ENCODE measurements around the gene IGFL1.
"Not testable (repeated sequence)": the region's sequence is repeated elsewhere in the genome, so short reads cannot be mapped to it uniquely, and the experiment has no call there.

Gene IGFL1

DNA sequence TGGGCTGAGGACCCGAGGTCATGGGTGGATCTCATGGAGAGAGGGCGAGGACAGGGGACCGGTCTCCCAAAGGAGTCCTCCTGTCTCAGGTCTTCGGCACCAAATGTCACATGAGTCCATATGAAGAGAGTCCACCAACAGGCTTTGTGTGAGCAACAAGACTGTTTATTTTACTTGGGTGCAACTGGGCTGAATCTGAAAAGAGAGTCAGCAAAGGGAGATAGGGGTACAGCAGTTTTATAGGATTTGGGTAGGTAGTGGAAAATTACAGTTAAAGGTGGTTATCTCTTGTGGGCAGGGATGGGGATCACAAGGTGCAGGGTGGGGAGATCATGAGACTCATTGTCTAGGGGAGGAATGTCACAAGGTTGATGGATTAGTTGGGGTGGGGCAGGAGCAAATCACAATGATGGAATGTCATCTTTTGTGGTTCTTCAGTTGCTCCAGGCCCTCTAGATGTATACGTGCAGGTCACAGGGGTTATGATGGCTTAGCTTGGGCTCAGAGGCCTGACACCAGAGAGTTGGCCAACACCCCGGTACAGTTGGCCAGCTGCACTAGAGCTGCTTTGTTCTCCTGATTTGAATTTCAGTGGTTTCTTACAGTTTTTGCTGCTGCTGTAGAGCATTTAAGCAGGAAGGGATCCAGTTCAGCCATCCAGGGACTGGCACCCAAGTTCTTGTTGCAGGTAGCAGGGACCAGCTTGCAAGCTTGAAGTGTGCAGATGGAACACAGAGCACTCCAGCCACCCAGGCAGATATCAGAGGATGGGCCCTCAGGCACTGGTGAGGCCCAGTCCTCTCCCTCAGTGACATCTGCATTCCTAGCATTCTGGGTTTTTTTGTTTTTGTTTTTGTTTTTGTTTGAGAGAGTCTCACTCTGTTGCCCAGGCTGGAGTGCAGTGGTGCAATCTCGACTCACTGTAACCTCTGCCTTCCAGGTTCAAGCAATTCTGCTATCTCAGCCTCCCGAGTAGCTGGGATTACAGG, 26.4 kb upstream of the IGFL1 start:
- DNase-seq: no peak

DNA sequence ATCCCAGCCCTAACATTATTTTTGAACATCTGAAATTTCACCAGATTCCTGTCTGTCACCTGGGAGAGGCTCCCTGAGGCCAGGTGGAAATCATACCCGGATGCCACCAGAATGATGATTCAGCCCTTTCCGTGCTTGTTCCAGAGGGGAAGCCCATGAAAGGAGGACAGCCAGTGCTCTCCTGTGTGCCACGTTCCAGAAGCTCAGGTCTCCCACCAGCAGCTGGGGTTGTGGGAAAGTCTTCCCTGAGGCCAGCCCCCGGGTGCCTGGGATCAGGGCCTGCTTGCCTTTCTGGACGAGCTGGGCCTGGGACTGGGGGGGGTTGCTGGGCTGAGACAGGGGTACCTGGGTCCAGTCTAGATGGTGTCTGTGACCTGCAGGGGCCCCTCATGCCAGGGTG, 25.5 kb upstream of the IGFL1 start:
- no peak for DNase-seq

DNA sequence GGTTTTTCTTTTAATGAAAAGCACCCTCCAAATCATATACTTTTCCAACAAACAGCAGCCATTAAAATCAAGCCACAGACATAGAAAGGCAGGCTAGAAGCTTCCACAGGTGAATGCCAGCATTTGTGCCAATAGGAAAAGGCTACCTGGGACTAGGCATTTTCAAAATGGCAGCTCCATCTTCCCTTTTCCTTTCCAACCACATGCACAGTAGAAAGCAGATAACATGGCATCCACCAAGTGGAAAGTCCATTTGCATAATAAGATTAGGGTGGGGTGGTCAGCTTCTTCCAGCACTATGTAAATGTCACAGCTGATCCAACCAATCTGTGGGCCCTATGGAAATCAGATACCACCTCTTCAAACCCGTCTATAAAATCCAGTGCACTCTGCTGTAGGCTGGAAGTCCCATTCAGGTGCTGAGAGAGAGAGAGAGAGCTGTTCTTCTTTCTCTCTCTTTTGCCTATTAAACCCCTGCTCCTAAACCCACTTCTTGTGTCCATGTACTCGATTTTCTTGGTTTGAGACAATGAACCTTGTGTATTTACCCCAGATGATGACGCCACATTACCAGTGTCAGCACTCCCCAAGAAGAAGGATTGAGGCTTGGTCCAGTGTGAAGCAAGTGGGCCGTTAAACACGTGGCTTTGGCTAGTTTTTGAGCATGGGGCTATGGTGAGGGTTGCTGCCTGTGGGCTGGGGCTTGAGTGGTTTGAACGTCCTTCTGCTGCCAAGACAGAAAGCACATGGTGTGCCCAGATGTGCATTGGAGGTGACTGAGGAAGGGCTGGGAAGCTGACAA, 24.2 kb upstream of the IGFL1 start:
- peak in 1 of 2 experiments; percentile 1 for DNase-seq

DNA sequence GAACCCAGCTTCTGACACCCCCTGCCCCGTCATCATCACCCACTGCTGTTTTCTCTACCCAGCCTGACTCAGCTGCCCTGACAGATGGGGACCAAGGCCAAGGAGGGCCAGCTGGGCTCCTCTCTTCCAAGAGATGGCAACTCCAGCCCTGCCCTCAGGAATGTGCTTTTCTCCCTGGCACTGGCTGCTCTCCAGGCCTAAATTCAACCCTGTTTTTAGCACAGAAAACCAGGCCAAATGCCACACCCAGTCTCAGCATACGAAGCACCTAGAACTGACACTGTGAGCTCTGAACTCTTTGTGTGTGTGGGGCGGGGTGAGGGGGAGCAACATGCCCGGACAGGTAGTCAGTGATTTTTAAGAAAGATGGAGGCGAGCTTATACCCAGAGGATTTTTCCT, 23.4 kb upstream of the IGFL1 start:
- DNase-seq: no peak

DNA sequence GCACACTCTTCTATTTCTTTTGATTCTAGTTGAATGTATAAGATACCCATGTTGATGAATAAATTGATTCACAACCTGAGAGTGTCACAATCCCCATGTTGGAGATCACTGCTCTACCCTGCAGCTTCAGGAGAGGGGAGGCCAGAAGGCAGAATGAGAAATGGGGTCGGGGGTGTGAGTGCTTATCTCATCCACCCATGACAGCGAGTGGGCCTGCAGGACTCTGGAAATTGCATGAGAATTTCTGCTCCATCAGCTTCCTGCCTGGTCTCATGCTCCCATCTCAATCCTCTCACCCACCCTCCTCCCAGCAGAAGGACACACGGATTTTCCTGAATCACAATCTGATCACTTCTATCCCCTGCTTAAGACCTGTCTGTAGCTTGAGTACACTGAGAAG, 22.9 kb upstream of the IGFL1 start:
- DNase-seq: no peak

DNA sequence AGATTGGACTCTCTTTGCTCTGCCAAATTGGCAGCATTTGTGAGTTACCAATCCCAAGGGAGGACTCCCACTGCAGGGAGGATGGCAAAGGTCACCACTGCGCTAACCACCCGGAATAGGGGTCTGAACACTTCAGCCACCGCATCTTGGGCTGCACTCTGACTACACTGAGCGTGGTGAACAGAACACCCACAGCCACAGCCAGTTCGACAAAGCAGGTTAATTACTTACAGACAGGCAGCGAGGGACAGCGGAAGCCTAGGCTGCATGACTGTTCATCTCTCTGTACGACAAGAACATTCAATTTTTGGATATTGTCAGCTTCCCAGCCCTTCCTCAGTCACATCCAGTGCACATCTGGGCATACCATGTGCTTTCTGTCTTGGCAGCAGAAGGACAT, 21.7 kb upstream of the IGFL1 start:
- not testable (repeated sequence) for DNase-seq

DNA sequence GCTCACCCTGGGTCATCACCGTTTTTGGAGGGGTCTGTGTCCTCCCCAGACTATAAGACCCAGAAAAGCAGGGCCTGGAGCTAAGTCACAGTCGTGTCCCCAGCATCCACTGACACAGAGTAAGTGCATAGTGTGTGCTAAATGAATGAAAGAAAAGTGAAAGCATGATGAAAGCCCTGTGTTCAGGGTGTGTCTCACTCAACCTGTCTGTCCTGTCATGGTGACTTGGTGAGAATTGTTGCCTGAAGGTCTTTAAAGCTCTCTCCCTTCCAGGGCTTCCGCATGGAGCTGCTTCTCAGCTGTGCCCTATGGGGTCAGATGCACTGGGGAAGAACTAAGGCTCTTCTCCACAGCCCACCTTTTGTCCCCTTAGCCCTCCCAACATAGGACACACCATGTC, 20.5 kb upstream of the IGFL1 start:
- DNase-seq: no peak

DNA sequence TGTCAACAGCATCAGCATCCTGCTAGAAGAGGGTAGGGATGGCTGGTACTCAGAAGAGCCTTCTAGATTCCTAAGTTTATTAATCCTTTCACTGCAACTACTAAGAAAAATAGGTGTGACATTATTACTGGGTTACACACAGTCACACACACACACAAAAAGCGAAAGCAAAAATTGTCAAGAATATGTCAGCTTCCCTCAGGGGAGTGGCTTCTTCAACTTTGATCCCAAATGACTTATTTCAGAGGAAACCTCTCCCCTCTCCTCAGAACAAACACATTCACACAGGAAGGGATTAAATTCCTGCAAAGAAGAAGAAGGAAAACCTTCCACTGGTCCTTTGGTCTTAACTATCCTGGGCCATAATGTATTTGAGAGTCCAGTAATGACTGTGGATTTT, 20.1 kb upstream of the IGFL1 start:
- DNase-seq: no peak

DNA sequence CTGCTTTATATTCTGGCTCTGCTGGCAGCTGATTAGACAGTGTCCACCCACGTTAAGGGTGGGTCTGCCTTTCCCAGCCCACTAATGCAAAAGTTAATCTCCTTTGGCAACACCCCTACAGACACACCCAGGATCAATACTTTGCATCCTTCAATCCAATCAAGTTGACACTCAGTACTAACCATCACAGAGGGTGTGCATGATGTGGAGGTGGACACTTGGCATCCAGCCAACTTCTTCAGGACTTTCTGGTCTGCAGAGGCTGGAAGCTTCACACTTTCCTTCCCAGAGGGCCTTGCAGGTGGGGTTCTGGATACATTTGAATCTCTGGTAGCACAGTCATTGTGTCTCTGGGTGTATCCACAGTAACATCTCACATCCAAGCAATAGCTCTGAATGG, 18.9 kb upstream of the IGFL1 start:
- DNase-seq: no peak

DNA sequence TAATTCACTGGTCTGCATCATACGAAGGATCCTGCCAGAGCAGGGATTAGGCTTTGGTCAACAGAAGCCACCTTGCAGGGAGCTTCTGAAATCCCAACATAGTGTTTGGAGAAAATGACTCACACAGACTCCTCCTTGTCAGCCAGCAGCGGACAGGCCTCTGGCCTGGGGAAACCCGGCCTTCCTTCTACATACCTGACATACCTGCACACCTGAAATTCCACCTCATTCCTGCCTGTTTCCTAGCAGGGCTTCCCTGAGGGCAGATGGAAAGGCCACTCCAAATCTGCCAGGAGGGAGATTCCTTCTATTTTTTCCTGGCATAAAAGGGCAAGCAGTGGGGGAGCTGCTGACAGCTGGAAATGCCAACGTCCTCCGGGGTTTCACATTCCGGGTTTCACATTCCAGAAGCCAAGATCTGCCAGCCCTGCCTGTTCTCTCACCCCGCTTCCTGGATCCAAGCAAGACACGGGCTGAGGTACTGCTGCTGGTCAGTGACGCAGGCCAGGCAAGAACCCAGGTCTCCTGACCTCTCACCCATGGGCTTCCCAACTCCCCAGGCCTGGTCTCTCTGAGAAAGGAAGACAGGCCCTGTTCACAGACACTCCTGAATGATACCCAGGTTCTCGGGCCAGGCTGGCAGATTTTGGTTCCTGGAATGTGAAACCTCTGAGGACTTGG, 18.2 kb upstream of the IGFL1 start:
- DNase-seq: no peak

DNA sequence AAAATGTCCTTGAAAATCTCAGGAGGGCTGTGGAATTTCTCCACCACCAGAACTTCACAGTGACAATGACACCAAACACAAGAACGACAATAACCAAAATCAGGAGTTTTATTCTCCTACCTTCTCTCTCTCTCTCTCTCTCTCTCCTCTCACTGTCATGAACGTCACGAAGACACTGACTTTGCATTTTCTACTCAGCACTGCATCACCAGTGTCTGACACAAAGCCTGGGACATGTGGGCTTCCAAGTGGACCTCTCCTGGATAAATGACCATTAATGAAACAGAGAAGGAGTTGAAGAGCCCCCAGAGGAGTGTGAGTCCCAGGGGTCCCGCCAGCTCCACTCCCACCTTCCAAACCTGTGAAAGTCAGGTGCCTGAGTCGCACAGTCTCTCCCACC, 16.9 kb upstream of the IGFL1 start:
- DNase-seq: not testable (repeated sequence)

DNA sequence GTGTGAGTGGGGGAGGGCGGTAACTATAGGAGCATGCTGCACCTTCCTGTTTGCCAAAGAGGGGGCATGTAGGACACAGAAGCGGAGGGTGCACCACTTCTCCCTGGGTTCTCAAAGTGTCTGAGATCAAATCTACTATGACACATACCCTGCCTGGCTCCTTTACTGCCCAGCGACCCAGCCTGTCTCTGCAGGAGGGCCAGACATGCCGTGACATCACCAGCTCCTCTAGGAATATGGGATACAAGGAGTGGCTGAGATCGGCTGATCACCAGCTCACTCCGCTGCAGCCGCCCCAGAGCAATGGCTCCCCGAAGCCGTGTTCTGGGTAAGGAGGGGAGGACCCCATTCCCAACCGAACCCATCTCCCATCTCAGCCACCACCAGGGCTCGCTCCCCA, 16.4 kb upstream of the IGFL1 start:
- no peak for DNase-seq

DNA sequence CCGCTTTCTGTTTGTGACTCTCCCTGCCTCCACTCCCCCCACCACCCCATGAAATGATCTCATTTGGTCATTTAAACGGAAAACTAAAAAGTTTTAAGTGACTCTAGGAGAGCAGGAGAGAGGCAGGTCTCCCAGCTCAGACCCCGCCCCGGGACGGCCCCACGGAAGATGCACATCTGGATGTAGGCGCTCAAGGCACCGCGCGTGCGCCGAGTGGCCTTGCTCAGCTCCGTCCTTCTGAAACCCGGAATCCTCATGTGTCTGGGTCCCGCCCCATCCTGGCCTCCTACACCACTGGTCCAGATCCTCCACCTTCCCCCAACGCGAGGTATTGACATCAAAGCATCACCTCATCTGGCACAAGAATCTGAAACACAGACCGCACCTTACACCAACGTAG, 15.7 kb upstream of the IGFL1 start:
- no peak for DNase-seq

DNA sequence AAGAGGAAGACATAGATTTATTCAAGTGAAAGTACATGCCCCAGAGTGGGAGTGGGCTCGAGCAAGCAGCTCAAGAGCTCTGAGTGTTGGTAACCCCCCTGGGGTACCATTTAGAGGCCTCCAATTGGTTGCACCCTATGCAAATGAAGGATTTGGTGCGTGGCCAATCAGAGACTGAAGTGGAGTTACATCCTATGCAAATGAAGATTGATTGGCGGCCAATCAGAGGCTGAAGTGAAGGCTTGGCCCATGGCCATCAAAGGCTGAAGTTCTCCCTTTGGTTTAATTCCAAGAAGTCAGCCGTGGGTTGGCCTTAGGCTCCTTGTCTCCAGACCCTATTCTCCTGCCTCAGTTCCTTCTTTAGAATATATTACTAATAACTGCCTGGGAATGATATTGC, 12.9 kb upstream of the IGFL1 start:
- no peak for DNase-seq

DNA sequence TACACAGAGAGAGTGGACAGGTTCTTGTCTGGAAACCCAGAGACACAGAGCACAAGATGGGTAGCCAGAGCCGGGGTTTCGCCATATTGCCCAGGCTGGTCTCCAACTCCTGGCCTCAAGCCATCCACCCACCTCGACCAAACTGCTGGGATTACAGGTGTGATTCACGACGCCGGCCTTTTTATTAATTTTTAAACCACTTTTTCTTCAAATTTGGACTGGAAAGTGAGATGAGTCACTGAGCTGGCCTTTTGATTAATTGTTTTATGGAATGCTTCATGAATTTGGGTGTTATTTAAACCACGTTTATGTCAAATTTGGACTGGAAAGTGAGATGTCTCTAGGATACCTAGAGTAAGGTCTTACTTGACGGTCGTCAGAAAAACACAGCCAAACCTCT, 12.1 kb upstream of the IGFL1 start:
- no peak for DNase-seq

DNA sequence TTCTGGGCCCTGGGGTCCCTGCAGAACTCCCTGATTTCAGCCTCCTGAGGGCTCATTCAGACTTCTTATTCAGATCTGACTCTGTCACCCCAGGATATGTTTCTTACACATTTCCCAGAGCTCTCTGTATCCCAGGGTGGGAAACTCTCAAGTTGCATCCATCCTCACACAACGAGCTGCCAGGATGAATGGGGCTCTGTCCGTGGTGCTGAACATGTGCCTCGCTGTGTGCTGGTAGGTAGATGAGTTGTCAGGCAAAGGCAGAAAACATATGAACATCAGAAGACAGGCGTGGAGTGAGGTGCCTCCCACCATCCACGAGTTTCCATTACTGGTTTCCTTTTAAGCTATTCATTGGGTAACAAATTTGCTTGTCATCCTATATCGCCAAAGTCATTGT, 11.4 kb upstream of the IGFL1 start:
- no peak for DNase-seq

DNA sequence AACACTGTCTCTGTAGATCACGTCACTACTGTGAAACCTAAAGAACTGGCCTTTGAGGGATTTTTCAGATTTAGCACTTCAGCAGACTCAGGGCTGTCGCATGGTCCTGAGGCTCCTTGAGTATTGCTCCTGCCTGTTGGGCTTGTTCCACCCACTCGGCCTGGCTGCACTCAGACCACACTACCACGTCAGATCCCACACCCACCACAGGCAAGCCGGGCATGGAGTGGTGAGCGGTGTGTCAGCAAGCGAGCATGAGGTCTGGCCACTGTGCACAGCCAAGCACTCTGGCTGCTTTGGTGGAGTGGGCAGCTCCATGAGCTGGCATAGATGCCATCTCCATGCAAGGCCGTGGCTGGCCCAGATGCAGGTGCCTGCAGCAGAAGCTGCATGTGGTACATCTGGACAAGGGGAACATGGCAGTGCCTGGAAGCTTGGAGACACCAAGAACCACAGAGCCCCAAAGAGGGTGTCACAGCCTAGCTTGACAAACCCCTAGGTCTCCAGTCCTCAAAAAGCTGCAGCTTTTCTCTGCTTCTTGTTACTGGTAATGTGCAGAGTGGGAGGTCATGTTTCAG, 9.4 kb upstream of the IGFL1 start:
- no peak for DNase-seq

DNA sequence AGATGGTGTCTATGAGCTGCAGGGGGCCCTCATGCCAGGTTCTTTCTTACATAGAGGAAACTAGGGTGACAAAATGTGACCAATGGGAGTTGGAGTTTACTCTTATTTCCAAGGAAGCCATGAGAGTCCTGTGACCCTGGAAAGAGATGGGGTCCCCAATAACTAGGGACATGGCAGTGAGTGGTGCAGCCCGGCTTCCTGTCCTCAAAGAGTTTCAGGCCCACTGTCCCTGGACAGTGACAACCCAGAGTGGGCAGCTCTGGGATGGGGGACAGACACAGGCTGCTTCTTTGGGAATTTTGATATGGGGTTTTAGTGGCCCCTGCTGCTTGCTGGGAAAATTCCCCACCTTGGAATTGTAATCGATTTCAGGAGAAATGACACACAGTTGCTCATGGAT, 8.4 kb upstream of the IGFL1 start:
- DNase-seq: no peak

DNA sequence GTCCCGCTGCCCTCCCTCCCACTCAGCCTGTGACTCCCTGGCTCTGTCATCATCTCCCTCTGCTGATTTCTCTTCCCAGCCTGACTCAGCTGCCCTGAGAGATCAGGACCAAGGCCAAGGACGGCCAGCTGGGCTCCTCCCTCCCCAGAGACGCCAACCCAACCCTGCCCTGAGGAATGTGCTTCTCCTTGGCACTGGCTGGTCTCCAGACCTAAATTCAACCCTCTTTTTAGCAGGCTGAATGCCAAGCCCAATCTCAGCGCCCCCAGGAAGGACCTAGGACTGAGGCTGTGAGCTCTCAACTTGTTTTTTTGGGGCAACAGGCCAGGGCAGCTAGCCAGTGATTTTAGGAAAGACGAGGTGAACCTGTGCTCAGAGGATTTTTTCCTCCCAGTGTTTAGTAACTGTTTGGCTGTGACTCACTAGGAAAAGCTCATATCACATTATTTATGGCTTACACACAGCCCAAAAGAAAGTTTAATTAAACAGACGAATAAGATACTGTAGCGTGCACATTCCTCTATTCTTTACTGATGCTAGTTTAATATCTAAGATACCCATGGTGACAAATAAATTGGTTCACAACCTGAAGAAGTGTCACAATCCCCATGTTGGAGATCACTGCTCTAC, 7.4 kb upstream of the IGFL1 start:
- DNase-seq: no peak

DNA sequence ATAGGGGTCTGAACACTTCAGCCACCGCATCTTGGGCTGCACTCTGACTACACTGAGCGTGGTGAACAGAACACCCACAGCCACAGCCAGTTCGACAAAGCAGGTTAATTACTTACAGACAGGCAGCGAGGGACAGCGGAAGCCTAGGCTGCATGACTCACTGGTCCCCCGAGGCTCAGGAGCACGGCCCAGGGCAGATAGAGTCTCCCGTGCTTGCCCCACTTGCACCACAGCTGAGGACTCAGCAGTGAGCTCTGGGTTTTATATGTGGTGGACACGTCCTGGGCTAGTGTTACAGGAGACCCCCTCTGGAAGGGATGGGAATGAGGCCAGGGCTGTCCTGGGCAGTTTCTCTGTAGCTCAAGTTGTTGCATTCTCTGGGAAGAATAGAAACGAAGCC, 5.8 kb upstream of the IGFL1 start:
- DNase-seq: not testable (repeated sequence)

DNA sequence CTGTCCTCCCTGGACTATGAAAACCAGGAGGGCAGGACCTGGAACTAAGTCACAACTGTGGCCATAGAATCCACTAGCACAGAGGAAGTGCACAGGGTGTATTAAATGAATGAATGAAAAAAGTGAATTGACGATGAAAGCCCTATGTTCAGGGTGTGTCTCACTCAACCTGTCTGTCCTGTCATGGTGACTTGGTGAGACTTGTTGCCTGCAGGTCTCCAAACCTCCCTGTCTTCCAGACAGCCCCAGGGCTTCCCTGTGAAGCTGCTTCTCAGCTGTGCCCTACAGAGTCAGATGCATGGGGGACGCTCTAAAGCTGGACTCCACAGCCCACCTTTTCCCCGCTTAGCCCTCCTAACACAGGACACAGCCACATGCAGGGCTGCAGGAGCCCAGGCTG, 4.8 kb upstream of the IGFL1 start:
- no peak for DNase-seq

DNA sequence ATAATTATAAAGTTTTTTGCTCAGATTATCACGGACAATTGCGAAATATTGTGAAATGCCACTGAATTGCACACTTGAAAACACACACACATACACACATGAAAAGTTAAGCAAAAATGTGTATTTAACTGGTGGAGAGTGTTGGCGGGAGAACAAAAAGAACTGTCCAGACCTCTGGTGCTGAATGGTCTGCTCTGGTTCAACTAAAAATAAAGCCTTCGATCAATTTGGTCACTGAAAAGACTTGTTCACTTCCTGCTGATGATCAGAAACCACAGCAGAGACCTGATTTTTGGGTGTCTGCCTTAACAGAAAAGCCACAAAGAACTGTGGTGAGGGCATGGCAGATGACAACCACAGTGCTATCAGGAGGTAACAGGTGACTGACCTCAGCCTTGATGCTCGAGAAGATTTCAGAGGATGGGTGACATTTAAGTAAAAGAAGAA, 4.0 kb upstream of the IGFL1 start:
- no peak for DNase-seq
